Trophoblast cell (in vitro differentiated cells and primary cell): ENCODE data around the gene HPSE2.
A peak's percentile ranks its signal among the peaks of the same experiment; 100 is the strongest.

Experiments
- DNase-seq, 2 donors: peaks; one replicate each; pipeline ENCODE4 v3.0.0-alpha.2; 2016
- H2AFZ ChIP-seq: 2 replicates; pipeline ENCODE4 v1.6.1; 2013; ENCODE audit warnings: low read length, moderate library complexity, mild to moderate bottlenecking; ENCODE audit not compliant: insufficient read depth, poor library complexity
- H2AK5ac ChIP-seq: 2 replicates; pipeline ENCODE4 v1.6.1; 2013; ENCODE audit warnings: mild to moderate bottlenecking, low read length
- H2BK120ac ChIP-seq: 2 replicates; pipeline ENCODE4 v1.6.1; 2013; ENCODE audit warnings: low read length, mild to moderate bottlenecking, moderate library complexity; ENCODE audit not compliant: insufficient read depth, poor library complexity
- H2BK12ac ChIP-seq: 2 replicates; pipeline ENCODE4 v1.6.1; 2013; ENCODE audit warnings: mild to moderate bottlenecking, low read length, moderate library complexity
- H2BK5ac ChIP-seq: 2 replicates; pipeline ENCODE4 v1.6.1; 2013; ENCODE audit warnings: low read length, low read depth, moderate library complexity, mild to moderate bottlenecking; ENCODE audit not compliant: poor library complexity
- H3K14ac ChIP-seq: 2 replicates; pipeline ENCODE4 v1.6.1; 2013; ENCODE audit warnings: mild to moderate bottlenecking, low read length
- H3K18ac ChIP-seq: 2 replicates; pipeline ENCODE4 v1.6.1; 2013; ENCODE audit warnings: mild to moderate bottlenecking, low read length
- H3K23ac ChIP-seq: 2 replicates; pipeline ENCODE4 v1.6.1; 2013; ENCODE audit warnings: low read length
- H3K27ac ChIP-seq: 2 replicates; pipeline ENCODE4 v1.5.1; 2013; ENCODE audit warnings: low read depth, mild to moderate bottlenecking, inconsistent platforms, low read length, moderate library complexity
- H3K27me3 ChIP-seq: 2 replicates; pipeline ENCODE4 v1.6.1; 2013; ENCODE audit warnings: inconsistent platforms, mild to moderate bottlenecking, low read length, moderate library complexity; ENCODE audit not compliant: insufficient read depth
- H3K36me3 ChIP-seq, 2 experiments: 1 replicate in 1 of 2; 2 replicates in 1 of 2; pipeline ENCODE4 v1.6.1; 2013; ENCODE audit warnings: low read length in 2 of 2, mild to moderate bottlenecking in 2 of 2, moderate library complexity in 1 of 2; ENCODE audit not compliant: insufficient read depth in 2 of 2, control insufficient read depth in 1 of 2
- H3K4ac ChIP-seq: 2 replicates; pipeline ENCODE4 v1.6.1; 2013; ENCODE audit warnings: low read depth, mild to moderate bottlenecking, low read length, moderate library complexity
- H3K4me1 ChIP-seq, 2 experiments: 1 replicate in 1 of 2; 2 replicates in 1 of 2; pipeline ENCODE4 v1.6.1; 2013; ENCODE audit warnings: low read length in 2 of 2, mild to moderate bottlenecking in 2 of 2, moderate library complexity in 1 of 2; ENCODE audit not compliant: insufficient read depth in 2 of 2, control insufficient read depth in 1 of 2
- H3K4me2 ChIP-seq: 2 replicates; pipeline ENCODE4 v1.6.1; 2013; ENCODE audit warnings: inconsistent platforms, mild to moderate bottlenecking, low read length, moderate library complexity
- H3K4me3 ChIP-seq: 2 replicates; pipeline ENCODE4 v1.5.1; 2013; ENCODE audit warnings: mild to moderate bottlenecking, low read depth, low read length, inconsistent platforms
- H3K79me1 ChIP-seq: one replicate; pipeline ENCODE4 v1.6.1; 2013; ENCODE audit warnings: low read length
- H3K79me2 ChIP-seq: 2 replicates; pipeline ENCODE4 v1.6.1; 2013; ENCODE audit warnings: low read length, mild to moderate bottlenecking; ENCODE audit not compliant: control insufficient read depth, insufficient read depth, poor library complexity
- H3K9ac ChIP-seq: 2 replicates; pipeline ENCODE4 v1.6.1; 2013; ENCODE audit warnings: mild to moderate bottlenecking, low read length
- H3K9me3 ChIP-seq: 2 replicates; pipeline ENCODE4 v1.6.1; 2013; ENCODE audit warnings: low read depth, mild to moderate bottlenecking, control low read depth, inconsistent platforms, low read length; ENCODE audit not compliant: insufficient read depth
- H4K12ac ChIP-seq: 2 replicates; pipeline ENCODE4 v1.6.1; 2013; ENCODE audit warnings: low read depth, mild to moderate bottlenecking, low read length, moderate library complexity
- H4K8ac ChIP-seq: 2 replicates; pipeline ENCODE4 v1.6.1; 2013; ENCODE audit warnings: low read depth, mild to moderate bottlenecking, low read length, moderate library complexity
- H4K91ac ChIP-seq: one replicate; pipeline ENCODE4 v1.6.1; 2013; ENCODE audit warnings: low read depth, mild to moderate bottlenecking, low read length, moderate library complexity
- WGBS: extraction: QIAGEN DNeasy Blood & Tissue Kit; methylation state at CpG from one replicate; pipeline ENCODE4 v1.1.7; 2013; ENCODE audit warnings: missing lambda C conversion rate; ENCODE audit not compliant: insufficient read length, insufficient coverage; ENCODE audit errors: extremely low coverage; 5-methylcytosine and 5-hydroxymethylcytosine counted together

The HPSE2 gene

DNA sequence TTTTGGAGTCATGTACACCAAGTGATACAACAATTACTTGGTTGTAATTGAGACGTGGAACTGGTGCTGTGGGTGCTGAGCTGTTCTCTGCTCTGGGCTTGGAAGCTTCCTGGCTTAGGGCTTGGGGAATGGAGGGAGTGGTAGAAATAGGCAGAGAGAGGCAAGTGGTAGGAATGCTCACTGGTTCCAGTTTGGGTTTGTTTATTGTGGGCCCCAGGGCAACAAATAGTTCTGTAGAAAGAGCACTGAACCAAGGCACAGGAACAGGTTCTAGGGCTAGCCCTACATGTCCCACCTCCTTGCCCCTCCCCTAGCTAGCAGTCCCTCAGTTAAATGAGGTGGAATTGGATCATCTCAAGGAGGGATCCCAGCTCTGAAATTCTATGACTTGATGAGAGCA lies 622.2 kb downstream of the HPSE2 start:
- no peak overlapping the region for H3K27ac ChIP-seq
- H4K8ac ChIP-seq: no peak overlapping the region
- H3K9me3 ChIP-seq: no peaks in the 10 kb centered on the region
- no peak overlapping the region for H4K91ac ChIP-seq
- H3K4me1 ChIP-seq: peaks cover 2 to 9% of the 10 kb centered on the region in 2 experiments
- no peak overlapping the region for H2BK12ac ChIP-seq
- H3K4me3 ChIP-seq: no peak overlapping the region
- no peaks in the 10 kb centered on the region for H3K79me1 ChIP-seq
- no peak overlapping the region for H2AFZ ChIP-seq
- peak overlapping the region; percentile 93 for H3K23ac ChIP-seq
- H3K4me2 ChIP-seq: no peak overlapping the region
- no peaks in the 10 kb centered on the region for H3K27me3 ChIP-seq
- H2BK5ac ChIP-seq: no peak overlapping the region
- no peak overlapping the region for H2AK5ac ChIP-seq
- no peak overlapping the region for H4K12ac ChIP-seq
- H3K9ac ChIP-seq: no peak overlapping the region
- WGBS: no CpG with 5 or more reads among the region's 1 CpG
- no peaks in the 10 kb centered on the region for H3K79me2 ChIP-seq
- no peak overlapping the region for H3K18ac ChIP-seq
- peak; percentile 42 to 68 for DNase-seq
- H3K4ac ChIP-seq: no peak overlapping the region
- no peak overlapping the region for H2BK120ac ChIP-seq
- no peaks in the 10 kb centered on the region for H3K36me3 ChIP-seq
- H3K14ac ChIP-seq: no peak overlapping the region

DNA sequence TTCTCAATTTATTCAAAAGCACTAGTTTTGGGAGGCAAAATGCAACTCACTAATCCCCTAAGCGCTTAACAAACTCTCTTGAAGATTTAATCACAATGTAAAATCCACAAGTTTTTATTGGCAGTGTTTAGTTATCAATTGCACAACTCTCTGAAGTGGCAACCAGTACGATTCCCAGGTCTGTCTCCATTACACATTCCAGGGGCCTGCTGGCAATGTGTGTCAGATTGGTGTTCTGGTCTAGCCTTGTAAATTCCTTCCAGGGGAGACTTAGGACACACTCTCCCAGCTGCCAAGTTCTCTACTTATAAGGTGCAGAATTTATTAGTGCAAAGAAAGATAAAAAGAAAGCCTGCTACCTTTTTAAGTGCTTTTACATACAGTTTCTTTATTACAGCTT lies 624.2 kb downstream of the HPSE2 start:
- Histone ChIP-seq H3K23ac (no peak overlapping the region), H2BK5ac (no peak overlapping the region), H3K4ac (no peak overlapping the region), H3K27ac (no peak overlapping the region), H3K79me2 (no peaks in the 10 kb centered on the region), H2BK120ac (no peak overlapping the region), H3K4me1 (peaks cover 2 to 9% of the 10 kb centered on the region in 2 experiments), H3K36me3 (no peaks in the 10 kb centered on the region), H3K27me3 (no peaks in the 10 kb centered on the region), H3K79me1 (no peaks in the 10 kb centered on the region), H2AK5ac (no peak overlapping the region), H2AFZ (no peak overlapping the region), H3K4me2 (peak overlapping the region; percentile 12), H3K9ac (no peak overlapping the region), H3K14ac (no peak overlapping the region), H4K12ac (no peak overlapping the region), H4K8ac (no peak overlapping the region), H3K4me3 (no peak overlapping the region), H3K9me3 (no peaks in the 10 kb centered on the region), H4K91ac (no peak overlapping the region), H2BK12ac (no peak overlapping the region), H3K18ac (no peak overlapping the region)
- no CpG with 5 or more reads among the region's 2 CpGs for WGBS
- DNase-seq: peak in 1 of 2 donors; percentile 38

DNA sequence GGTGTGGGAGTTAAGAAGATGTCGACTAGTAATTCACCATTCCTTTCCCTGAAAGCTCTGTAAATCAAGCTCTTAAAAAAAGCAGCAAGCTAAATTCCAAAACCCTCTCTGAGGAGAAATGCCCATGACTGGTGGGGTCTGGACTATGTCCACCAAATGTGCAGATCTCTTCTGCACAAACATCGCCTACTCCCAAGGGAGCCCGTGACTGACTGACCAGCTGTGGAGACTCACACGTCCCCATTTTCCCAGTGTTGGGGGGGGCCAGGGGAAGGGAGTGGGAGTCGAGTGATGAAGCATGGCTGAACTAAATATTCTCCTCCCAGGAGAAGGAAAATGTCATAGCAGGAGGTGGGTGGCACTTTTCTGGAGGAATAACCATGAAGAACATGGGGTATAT lies 624.8 kb downstream of the HPSE2 start:
- H3K14ac ChIP-seq: no peak overlapping the region
- H3K27ac ChIP-seq: peak overlapping the region; percentile 12
- WGBS: no CpG with 5 or more reads among the region's 5 CpGs
- no peak overlapping the region for H4K8ac ChIP-seq
- DNase-seq: no peak
- no peak overlapping the region for H2BK5ac ChIP-seq
- H3K4me1 ChIP-seq: peaks cover 2 to 9% of the 10 kb centered on the region in 2 experiments
- H3K36me3 ChIP-seq: no peaks in the 10 kb centered on the region
- no peaks in the 10 kb centered on the region for H3K79me2 ChIP-seq
- no peak overlapping the region for H4K12ac ChIP-seq
- no peak overlapping the region for H2BK12ac ChIP-seq
- no peak overlapping the region for H2AK5ac ChIP-seq
- no peak overlapping the region for H2AFZ ChIP-seq
- no peaks in the 10 kb centered on the region for H3K79me1 ChIP-seq
- no peaks in the 10 kb centered on the region for H3K27me3 ChIP-seq
- H3K18ac ChIP-seq: no peak overlapping the region
- no peak overlapping the region for H4K91ac ChIP-seq
- peak overlapping the region; percentile 12 for H3K4me2 ChIP-seq
- H3K23ac ChIP-seq: no peak overlapping the region
- H3K4me3 ChIP-seq: no peak overlapping the region
- no peak overlapping the region for H3K4ac ChIP-seq
- no peak overlapping the region for H2BK120ac ChIP-seq
- no peaks in the 10 kb centered on the region for H3K9me3 ChIP-seq
- no peak overlapping the region for H3K9ac ChIP-seq

DNA sequence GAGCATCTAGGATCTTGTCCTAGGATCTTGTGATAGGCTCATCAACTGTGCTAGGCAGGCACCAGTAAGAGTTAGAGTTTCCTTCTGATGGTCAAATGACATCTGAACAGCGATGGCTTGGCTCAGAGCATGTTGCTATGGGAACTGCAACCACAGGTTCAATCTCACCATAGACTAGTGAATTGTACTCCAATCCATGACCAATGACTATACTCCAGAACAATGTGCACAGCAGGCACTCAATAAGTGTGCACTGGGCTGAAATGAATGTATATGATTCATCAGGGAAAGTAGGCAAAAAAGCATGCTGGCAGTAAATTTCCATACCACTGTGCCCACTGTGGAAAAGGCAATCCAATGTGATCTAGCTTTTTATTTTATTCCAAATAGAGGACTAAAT lies 625.4 kb downstream of the HPSE2 start:
- WGBS: no CpG with 5 or more reads among the region's 1 CpG
- no peak overlapping the region for H3K4ac ChIP-seq

More for the DNA sequence above, 625.4 kb downstream of the HPSE2 start:
- DNase-seq: peak; percentile 43 to 70
- H3K9ac ChIP-seq: no peak overlapping the region
- no peak overlapping the region for H3K18ac ChIP-seq
- H3K27me3 ChIP-seq: no peaks in the 10 kb centered on the region
- no peak overlapping the region for H3K14ac ChIP-seq
- no peak overlapping the region for H4K12ac ChIP-seq
- H3K4me1 ChIP-seq: peaks cover 2 to 9% of the 10 kb centered on the region in 2 experiments
- H4K91ac ChIP-seq: no peak overlapping the region
- H3K79me1 ChIP-seq: no peaks in the 10 kb centered on the region
- H3K4me2 ChIP-seq: no peak overlapping the region
- H3K27ac ChIP-seq: peak overlapping the region; percentile 12
- no peak overlapping the region for H2BK12ac ChIP-seq
- no peak overlapping the region for H2BK5ac ChIP-seq
- H2AK5ac ChIP-seq: no peak overlapping the region
- no peaks in the 10 kb centered on the region for H3K79me2 ChIP-seq
- H2BK120ac ChIP-seq: no peak overlapping the region
- H3K36me3 ChIP-seq: no peaks in the 10 kb centered on the region
- no peak overlapping the region for H3K4me3 ChIP-seq
- H3K23ac ChIP-seq: no peak overlapping the region
- H4K8ac ChIP-seq: no peak overlapping the region
- H2AFZ ChIP-seq: no peak overlapping the region
- no peaks in the 10 kb centered on the region for H3K9me3 ChIP-seq
